Right renal pelvis (tissue), 4 donors: ENCODE measurements around the gene NECTIN1. TPM values are rescaled to one million over a fixed set of nuclear protein-coding genes. Genes with fewer than 3 reads are reported as not detected.

Experiments
- DNase-seq, 4 donors: peaks; one replicate each; pipeline ENCODE4 v3.0.0-alpha.2; 2013; ENCODE audit warnings: low read depth in 4 of 4, low spot score in 3 of 4, missing footprints in 1 of 4
- polyA plus RNA-seq, 4 donors: library from polyadenylated mRNA; unstranded; fragments of 120-200 nt; gene quantifications; one replicate each; pipeline ENCODE4 v1.2.1, GENCODE V29; 2013; ENCODE audit not compliant: insufficient read length in 4 of 4

NECTIN1 gene
- polyA plus RNA-seq, 4 donors: 38.6 to 45.6 (median 41.7) TPM

DNA sequence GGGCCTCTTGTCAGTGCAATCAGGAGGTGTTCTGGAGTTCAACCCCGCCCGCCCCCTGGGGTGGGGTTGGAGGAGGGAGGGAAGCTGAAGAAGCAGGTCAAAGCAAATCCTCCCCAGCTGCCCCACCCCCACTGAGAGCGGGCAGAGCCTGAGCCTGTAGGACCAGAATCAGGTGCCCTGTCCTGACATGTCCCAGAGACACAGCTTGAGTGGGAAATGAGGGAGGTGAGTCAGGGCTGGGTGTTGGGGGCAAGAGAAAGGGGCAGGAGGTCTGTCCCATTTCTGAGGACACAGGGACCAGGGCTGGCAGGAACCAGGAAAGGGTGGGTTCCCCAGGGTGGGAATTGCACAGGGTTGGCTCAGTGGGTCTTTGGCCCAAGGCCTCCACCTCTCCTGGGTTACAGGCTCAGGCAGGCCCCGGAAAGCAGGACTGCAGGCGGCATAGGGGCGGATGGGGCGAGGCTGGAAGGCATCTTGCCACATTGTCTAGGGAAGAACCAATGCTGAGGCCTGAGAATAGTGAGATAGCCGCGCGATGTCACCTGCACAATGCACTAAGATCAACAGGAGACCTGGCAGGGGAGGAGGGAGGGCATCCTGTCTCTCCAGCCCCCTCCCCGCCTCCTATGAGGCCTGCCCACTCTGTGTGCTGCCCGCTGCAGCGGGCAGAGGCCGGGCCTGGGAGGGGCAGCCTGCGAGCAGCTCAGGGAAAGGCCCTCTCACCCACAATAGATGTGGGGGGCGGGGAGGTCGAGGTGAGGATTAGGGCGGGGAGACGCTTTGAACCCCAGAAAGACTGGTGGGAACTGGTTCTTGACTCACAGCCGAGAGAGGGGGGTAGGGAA lies 32.4 kb downstream of the NECTIN1 start:
- DNase-seq: no peak

DNA sequence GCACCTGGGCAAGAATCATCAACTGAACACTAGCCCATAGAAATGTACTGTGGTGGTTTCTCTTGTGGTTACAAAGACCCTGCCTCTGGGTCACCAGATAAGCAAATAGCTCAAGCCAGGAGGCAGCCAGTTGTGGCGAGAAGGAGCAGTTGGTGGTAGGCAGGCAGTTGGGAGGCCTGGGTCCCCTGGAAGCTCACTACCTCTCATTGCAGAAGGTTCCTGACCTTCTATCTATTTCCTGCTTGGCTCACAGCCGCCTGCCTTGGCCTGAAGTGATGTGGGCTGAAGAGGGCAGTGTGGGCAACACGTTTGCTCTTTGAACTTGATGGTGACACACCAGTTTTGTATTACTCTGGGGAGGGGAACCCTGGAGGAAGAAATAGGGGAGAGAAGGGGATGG lies 34.7 kb downstream of the NECTIN1 start:
- no peak for DNase-seq

DNA sequence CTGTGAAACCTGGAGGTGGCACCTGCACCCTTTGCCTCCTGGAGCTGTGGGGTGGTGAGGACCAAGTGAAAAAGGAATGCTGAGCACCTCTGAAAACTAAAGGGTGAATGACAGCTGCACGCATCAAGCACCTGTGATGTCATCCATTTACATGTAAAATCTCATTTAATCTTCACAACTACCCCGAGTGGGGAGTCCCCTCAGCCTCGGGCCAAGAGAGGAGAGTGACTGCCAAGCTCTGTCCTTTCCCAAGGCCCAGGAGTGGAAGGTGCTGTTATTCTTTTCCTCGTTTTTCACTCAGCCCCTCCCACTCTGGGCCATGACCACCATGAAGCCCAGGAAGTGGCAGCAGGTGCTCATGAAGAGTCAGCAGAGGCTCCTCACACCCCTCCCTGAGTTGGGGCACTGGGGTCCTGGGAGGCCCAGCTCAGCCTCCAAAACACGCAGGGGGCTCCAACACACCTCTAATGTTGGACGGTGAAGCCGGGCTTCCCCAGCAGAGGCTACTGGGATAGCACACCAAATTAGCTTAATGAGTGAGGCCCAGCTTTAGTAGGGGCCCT lies 35.7 kb downstream of the NECTIN1 start:
- no peak for DNase-seq

DNA sequence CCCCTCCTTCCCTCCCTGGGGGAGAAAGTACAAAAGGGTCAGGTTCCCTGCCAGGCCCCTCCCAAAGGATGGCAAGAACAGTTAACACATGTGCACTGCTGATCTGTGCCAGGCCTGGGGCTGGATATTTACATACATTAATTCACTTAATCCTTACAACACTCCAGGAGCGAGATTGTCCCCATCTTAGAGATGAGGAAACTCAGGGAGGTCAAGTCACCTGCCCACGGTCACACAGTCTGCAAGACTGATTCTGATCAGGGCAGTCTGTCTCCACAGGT lies 36.5 kb downstream of the NECTIN1 start:
- no peak for DNase-seq

DNA sequence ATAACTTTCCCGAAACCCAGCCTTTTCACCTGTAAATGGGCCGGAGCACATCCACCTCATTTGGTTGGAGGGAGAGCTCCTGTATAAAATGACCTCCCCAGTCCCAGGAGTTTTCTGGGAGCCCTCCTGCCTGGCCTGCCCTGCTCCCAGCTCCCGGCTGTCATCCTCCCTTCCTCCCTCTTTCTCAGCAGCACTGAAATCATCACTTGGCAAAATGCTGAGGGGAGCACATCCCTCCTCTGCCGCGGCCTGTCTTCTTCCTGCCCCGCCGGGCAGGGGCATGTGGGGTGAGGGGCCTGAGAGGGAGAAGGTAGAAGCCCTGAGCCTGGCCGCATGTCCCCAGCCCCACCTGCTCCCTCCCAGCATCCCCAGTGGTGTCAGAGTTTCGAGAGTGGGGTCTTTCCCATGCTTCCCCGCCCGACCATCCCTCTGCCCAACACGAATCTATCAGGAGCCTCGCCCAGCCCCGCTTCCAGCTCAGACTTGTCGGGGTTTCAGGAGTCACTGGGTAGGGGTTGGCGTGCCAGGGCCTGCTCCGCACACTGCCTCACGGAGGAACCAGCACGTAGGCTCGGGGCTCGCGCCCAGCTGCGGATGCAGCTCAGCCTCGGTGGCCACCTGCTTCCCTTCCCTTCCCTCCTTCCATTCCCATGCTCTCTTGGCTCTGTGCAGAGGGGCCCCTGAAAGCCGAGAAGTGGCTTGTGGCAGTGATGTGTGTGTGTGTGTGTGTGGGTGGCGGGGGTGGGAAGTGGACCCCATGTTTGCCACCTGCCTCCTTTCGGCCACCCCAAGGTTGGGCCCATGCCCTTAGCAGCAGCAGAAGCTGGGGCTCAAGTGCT lies 37.1 kb downstream of the NECTIN1 start:
- DNase-seq: no peak

DNA sequence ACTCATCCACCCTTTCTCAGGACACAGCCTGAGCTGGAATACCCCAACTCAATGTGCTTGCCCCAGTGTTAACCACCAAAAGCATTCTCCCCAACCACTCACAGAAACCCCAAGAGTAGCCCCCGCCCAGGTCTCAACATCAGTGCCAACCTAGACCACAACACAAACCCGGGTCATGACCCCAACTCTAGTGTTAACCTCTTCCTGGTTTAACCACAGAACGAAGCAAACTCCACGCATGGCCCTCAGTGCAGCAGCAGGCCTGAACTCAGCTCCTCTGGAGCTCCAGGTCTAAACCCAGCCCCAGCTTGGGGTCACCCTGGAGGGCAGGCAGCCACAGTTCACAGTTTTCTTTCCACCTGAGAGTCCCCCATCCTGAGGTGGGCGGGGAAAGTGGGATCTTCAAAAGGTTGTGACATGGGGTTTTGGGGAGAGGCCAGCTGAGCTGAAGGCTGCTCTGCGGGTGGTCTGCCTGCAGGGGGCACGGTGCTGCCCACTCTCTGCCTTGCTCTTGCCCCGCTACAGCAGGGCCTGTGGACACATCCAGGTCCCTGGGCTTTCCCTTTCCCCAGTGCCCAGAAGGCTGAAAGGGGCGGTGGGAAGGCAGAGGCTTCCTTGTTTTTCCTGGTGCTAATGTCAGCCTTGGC lies 37.9 kb downstream of the NECTIN1 start:
- DNase-seq: no peak

DNA sequence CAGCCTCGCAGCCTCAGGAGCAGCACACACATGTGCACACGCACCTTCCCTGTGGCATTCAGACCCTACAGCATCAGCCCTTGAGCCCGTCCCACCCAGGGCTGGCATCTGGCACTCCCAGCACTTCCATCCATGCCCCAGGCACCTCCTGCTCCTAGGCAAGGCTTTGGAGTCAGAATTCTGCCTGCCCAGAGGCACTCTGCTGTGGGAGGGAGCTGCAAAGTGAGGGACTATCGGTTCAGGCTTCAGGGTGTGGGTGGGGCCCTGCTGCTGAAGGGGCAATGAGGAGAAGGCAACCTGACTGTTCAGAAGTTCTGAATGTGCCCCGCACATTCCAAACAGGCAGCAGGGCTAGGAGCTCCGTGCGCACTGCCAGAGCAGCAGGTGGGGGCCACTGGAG lies 39.7 kb downstream of the NECTIN1 start:
- no peak for DNase-seq

DNA sequence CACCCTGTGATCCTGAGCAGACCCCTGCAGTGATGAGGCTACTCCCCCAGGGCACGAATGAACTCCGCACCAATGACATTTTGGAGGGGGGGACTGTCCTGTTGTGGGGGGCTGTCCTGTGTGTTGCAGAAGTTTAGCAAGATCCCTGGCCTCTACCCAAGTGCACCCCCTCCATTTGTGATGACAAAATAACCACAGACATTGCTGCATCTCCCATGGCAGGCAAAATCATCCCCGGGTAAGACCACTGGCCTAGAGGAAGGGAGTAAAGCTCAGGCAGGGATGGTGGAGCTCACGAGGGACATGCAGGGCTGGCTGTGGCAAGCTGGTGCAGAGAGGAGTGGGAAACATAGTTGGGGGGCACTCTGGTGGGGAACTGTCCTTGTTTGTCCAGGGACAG lies 40.6 kb downstream of the NECTIN1 start:
- no peak for DNase-seq

DNA sequence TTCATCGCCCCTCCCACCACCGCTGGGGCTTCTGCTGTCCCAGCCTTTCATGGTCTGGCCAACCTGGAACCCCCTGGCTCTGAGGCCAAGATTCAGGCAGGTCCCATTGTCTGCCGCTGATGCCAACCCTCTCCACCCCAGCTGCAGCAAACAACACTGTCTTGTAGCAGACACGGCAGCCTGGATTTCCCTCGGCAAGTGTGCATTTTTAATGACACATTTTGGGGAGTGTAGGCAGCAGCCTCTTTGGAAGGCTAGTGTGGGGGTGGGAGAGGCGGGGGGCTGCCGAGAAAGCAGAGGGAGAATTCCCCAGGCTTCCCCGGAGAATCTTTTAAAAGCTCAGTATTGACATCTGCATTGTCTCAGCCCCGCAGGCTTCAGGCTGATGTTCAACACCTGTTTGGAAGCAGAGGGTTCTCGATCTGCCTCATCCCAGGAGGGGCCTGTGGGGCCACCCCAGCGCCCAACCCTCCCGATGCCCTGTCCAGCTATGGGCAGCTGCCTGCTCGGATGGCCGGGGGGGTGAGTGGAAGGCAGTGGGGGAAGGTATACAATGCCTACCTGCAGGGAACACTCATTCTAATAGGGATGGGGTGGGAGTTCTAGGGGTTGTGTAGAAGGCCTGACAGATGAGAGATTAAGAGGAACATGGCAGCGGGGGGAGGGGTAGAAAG lies 41.5 kb downstream of the NECTIN1 start:
- no peak for DNase-seq

DNA sequence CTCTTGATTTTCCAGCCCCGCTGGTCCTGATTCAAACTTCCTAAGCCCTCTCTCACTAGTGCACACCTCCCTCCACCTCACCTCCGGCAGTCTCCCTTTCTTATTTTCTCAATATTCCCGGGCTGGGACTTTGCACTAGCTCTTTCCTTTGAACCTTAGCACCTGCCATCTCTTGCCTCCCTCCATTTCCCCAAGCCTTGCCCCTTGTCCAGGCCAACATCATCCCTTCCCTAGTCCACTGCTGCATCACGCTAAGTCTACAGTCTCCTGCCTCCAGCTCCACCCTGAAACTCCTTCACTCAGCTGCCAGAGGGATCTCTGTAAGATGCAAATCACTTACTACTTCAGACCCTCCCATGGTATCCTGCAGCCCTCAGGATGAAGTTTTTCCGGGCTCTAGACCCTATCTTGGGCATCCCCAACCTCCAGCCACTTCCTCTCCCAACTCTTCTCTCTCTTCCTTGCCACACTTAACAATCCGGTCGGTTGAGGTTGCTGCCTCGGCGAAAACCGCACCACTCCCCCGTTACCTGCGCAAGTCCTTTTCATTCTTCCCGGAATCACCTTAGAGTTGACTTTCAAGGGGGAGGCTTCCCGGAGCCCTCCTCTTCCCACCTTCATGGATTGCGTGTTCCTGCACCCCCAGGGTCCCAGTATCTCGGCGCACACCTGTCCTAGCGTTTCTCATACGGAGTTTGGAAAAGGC lies 42.7 kb downstream of the NECTIN1 start:
- DNase-seq: no peak

DNA sequence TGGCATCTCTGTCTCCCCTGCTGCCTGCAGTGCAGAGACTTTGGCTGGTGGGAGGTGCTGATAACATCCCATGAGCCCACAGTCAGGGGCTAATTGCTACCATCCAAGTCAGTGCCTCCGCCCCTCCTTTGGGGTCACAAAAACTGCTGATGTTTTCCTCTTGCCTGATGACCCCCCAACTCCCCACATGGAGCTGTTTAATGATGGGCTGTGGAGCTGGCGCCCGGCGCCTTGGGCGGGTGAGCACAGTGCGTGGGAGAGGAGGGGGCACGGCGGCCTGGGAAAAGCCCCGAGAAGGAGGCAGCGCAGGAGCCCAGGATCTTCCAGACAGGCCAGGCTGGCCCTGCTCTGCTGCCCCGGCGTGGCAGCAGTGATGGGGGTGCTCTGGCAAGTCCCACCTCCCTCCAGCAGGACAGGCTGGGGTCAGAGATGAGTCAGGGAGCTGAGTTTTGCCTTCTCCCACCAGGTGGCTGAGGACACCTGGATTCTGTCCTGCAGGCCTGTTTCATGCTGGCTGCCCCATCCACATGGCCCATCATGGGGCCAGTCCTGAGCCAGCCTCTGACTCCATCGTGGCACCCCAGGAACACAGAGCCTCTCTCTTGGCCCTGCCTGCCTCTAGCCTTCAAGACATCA lies 43.8 kb downstream of the NECTIN1 start:
- peak in 1 of 4 donors; percentile 67 for DNase-seq

DNA sequence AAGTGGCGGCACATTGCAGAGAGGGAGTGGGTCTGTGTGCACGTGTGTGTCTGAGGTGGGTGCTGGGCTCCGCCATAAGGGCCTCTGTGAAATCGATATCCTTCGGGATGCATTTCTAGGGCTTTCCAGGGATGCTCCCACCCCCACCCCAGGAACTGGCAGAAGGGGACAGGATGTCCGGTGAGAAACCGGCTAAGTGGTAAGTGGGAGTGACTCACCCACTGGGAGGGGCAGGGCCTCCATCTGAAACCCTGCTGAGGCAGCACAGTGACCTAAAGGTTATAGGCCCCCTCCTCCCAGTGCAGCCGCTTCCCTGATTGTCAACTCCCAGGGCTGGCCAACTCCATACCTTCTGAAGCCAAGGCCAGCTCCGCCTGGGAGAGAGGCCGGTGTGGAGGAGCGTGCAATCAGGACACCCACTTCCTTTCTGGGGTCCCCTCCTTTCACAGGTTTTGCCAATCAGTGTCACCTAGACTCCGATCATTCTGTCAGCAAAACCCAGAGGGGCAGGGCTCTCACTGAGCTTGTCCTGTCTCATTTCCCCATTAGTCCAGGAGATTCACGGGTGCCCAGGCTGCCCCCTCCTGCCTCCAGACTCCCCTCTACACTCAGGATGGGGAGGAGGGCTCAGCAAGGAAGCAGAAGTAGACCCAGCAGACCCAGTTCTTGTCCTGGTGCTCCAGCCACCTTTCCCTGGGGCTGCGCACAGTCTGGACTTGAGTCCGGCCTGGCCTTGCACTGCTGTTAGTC lies 44.5 kb downstream of the NECTIN1 start:
- DNase-seq: no peak

DNA sequence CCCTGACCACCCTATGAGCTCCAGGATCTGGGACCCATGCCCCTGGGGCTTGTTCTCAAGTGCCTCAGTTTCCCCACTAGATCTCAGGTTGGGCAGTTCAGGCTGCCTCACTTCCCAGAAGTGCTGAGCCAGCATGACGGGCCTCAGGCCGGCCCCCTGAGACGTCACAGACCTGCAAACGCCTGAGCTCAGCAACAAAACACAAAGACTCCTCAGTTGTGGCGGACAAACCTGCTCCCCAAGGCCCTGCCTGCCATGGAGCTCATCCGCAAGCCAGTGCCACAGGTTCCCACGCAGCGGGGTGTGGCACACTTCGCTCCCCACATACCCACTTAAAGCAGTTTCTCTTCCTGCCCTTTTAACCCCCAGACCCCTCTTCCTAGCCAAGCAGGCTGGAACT lies 45.2 kb downstream of the NECTIN1 start:
- no peak for DNase-seq

DNA sequence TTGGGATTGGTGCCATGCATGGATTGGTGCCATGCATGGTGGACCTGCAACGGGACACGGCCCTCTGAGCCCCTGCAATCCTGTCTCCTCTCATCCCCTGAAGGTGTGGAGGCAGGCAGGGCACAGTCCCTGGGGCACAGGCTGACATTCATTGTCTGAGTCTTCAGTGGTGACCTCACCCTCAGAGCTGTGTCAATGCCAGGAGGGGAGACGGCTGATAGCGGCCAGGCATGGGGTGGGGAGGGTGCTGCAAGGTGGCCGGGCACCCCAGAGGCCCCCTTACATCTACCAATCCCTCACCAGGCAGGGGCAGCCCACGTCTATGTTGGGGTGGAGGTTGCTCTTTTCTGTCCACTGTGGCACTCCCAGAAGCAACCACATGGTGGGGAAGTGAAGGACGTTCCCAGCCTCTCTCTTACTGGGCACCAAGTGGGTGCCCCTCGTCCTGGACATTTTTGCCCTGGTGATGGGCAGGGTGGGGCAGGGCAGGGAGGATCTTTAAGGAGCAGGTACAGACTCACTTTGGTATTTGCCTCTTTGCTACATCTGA lies 47.6 kb downstream of the NECTIN1 start:
- no peak for DNase-seq

DNA sequence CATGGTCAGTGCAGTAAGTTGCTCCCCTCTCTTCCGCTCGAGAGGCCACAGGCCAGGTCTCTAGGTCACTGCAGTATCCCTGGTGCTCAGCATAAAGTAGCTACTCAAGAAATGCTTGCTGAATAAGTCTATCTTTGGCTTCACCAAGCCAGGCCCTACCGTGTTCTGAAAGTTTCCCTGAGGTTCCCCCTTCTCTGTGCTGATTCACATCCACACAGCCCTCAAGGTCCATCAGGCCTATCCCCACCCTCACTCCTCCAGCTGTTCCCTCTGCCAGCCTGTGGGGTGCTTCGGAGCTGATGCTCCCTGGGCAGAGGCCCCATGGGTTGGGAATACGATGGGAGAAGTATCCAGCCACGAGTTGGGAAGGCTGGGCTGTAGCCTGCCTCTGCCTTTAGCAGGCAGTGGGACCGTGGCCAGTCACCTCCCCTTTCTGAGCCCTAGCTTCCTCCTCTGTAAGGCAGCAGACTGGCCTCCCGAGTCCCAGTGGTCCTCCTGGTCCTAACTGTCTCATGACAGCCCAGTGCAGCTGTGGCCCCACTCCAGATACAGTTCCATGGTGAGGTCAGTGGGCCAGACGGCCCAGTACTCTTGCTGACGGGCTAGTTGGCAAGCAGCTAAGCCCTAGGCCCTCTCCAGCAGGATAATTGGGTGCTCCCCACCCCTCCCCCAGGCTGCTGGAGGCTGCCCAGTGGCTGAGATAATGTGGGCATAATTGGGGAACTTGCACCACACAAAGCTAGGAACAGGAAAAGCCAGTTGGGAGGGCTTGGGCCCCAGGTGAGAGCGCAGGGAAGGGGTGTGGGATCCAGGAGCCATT lies 48.2 kb downstream of the NECTIN1 start:
- no peak for DNase-seq

DNA sequence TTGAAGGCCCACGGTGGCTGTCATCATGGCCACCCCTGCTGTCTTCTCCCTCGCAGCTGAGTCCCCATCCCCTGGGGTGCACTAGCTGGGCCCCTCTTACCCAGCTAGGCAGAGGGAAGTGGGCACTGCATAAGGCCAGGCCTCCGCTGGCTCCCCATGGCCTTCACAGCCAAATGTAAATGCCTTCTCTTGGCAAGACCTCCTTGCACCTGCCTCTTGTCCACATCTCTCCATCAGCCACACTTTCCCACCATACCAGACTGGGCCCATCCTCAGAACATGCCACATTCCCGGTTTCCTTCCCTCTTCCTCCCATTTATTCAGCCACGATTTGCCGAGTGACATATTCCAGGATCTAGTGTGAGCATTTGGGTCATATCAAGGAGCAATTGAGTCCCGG lies 49.7 kb downstream of the NECTIN1 start:
- DNase-seq: no peak

DNA sequence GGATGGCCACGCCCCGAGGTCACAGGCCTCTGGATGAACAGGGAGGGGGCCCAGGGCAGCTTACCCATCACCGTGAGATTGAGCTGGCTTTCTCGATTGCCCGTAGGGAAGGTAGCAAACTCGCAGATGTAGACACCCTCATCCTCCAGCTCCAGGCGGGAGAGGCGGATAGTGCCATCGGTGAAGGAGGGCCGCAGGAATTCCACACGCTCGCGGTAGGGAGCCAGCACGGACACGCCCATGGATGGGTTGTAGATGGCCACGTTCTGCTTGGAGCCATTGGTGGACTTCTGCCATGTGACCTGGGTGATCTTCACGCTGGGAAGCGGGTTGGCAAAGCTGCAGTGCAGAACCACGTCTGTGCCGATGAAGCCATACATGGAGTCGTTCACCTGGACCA lies 50.6 kb downstream of the NECTIN1 start:
- DNase-seq: no peak

DNA sequence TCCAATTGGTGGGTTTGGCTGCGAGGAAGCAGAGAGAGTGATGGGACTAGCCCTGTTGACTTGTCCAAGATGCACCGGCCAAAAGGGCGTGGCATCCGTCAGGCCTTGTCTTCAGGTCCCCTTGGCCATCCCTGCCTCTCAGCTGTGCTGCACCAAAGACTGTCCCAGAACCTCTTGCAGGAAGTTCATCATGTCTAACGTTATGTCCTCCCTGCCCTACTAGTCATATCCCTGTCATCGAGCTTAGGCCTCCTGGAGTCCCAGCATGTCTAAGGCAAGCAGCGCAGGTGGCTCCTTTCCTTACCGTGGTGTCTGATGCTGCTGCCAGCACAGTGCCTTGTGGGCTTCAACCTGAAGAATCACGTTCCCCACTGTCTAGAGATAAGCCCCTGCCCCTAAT lies 51.2 kb downstream of the NECTIN1 start:
- DNase-seq: no peak
